NCI-H1048 (cell line): ENCODE results near the gene FAXDC2.

ENCODE experiments used
- DNase-seq: peaks from one replicate; lab custom pipeline; 2025; lab: John Stamatoyannopoulos, UW

The FAXDC2 gene

GRCh38 chr5:154794525-154795234 is 55.7 kb downstream of the FAXDC2 start:
- DNase-seq, result no peak

GRCh38 chr5:154793599-154794524 is 56.5 kb downstream of the FAXDC2 start:
- DNase-seq, result no peak

GRCh38 chr5:154791535-154791934 is 58.9 kb downstream of the FAXDC2 start:
- DNase-seq, result no peak

GRCh38 chr5:154788212-154788611 is 62.2 kb downstream of the FAXDC2 start:
- DNase-seq, result no peak

GRCh38 chr5:154786414-154786813 is 64.0 kb downstream of the FAXDC2 start:
- DNase-seq, result no peak

- DNase-seq, result no peak
Measured at GRCh38 chr5:154784856-154785255, 65.5 kb downstream of the FAXDC2 start.

GRCh38 chr5:154783774-154784460 is 66.5 kb downstream of the FAXDC2 start:
- DNase-seq, result no peak

- no peak for DNase-seq
Measured at GRCh38 chr5:154782812-154783592, 67.4 kb downstream of the FAXDC2 start.

- DNase-seq, result no peak
Measured at GRCh38 chr5:154782326-154782725, 68.1 kb downstream of the FAXDC2 start.

- DNase-seq, result no peak
Measured at GRCh38 chr5:154780128-154780527, 70.3 kb downstream of the FAXDC2 start.

- DNase-seq, result no peak
Measured at GRCh38 chr5:154779105-154779504, 71.3 kb downstream of the FAXDC2 start.

GRCh38 chr5:154778534-154778933 is 71.9 kb downstream of the FAXDC2 start:
- DNase-seq, result no peak

GRCh38 chr5:154776167-154776566 is 74.2 kb downstream of the FAXDC2 start:
- DNase-seq, result no peak

GRCh38 chr5:154773326-154773725 is 77.1 kb downstream of the FAXDC2 start:
- DNase-seq, result no peak

GRCh38 chr5:154771383-154771901 is 79.0 kb downstream of the FAXDC2 start:
- DNase-seq, result no peak

- DNase-seq, result no peak
Measured at GRCh38 chr5:154770111-154770510, 80.3 kb downstream of the FAXDC2 start.
